ENCODE measurements around the gene CCNF.

The CCNF gene

DNA sequence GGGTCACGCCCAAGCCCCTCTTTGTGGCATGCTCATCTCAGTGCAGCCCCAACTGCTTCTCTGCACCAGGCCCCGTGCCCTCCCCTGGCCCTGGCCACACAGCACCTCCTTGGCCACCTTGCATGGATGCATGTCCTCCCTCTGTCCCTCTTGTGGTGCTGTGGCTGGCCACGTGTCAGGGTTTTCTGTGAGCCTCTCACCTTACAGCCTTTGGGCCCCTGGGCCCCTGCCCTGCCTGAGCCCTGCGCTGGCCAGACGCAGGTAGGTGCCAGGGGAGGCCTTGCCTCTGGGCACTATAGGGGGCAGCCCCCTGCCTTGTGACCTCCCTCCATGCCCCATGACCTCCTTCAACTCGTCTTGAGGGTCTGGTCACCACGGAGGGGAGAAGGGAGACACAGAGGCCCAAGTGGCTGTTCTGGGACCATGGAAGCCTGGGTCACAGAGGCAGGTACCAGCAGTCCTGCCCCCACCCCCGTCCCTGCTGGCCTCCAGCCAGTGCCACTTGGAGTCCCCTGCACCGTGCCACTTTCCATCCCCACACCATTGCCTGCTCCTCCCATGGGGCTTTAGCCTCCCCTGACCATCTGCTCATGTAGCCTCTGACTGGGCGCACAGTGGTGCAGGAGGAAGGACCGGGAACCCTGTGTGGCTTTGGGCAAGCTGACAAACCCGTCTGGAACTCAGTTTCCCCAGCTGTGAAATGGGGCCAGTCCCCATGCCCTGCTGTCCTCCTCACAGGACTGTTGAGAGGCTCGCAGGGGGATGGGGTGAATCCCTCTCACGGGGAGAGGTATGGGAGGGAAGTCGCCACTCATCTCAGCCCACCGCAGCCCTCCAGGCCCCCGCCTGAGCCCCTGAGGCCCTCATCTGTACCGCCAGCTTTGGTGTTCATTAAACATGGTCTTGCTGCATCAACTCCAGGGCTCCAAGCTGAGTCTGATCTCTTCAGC lies 73.0 kb downstream of the CCNF start:
- no peak for DNase-seq (ENCODE audit: low read depth)

- no peak for DNase-seq (ENCODE audit: low read depth)
Observed at GRCh38 chr16:2505695-2506094, 76.4 kb downstream of the CCNF start.

GRCh38 chr16:2507052-2507659 lies 77.9 kb downstream of the CCNF start:
- DNase-seq (ENCODE audit: low read depth) = no peak

- DNase-seq (ENCODE audit: low read depth) = no peak
Observed at GRCh38 chr16:2507665-2508064, 78.4 kb downstream of the CCNF start.
